CD4-positive, alpha-beta T cell treated with Interleukin-15 for 1 hour (primary cell): ENCODE results near the gene BOLA3.
"Not testable (repeated sequence)": the region's sequence is repeated elsewhere in the genome, so short reads cannot be mapped to it uniquely, and the experiment has no call there.

Source experiments
- DNase-seq: peaks from one replicate; pipeline ENCODE4 v3.0.0-alpha.2; 2020

The BOLA3 gene

GRCh38 chr2:74148457-74149246 lies 940 bp upstream of the BOLA3 start:
- DNase-seq = no peak

- no peak for DNase-seq
Measured at GRCh38 chr2:74146929-74147726, 584 bp downstream of the BOLA3 start.

GRCh38 chr2:74142340-74142739 lies 5.4 kb downstream of the BOLA3 start:
- no peak for DNase-seq

- DNase-seq = no peak
Measured at GRCh38 chr2:74138600-74139323, 8.9 kb downstream of the BOLA3 start.

GRCh38 chr2:74137651-74138599 lies 9.8 kb downstream of the BOLA3 start:
- no peak for DNase-seq

GRCh38 chr2:74131901-74132300 lies 15.8 kb downstream of the BOLA3 start:
- no peak for DNase-seq

- no peak for DNase-seq
Measured at GRCh38 chr2:74130211-74130995, 17.3 kb downstream of the BOLA3 start.

GRCh38 chr2:74128206-74128605 lies 19.5 kb downstream of the BOLA3 start:
- DNase-seq = no peak

GRCh38 chr2:74123955-74124354 lies 23.8 kb downstream of the BOLA3 start:
- not testable (repeated sequence) for DNase-seq

GRCh38 chr2:74121846-74122245 lies 25.9 kb downstream of the BOLA3 start:
- DNase-seq = not testable (repeated sequence)

- peak; percentile 80 for DNase-seq
Measured at GRCh38 chr2:74119912-74120825, 27.5 kb downstream of the BOLA3 start.

GRCh38 chr2:74119339-74119738 lies 28.4 kb downstream of the BOLA3 start:
- no peak for DNase-seq

- DNase-seq = no peak
Measured at GRCh38 chr2:74111380-74111779, 36.3 kb downstream of the BOLA3 start.

- no peak for DNase-seq
Measured at GRCh38 chr2:74110537-74110936, 37.2 kb downstream of the BOLA3 start.

- DNase-seq = no peak
Measured at GRCh38 chr2:74109551-74109950, 38.2 kb downstream of the BOLA3 start.

GRCh38 chr2:74107071-74107470 lies 40.6 kb downstream of the BOLA3 start:
- DNase-seq = no peak

GRCh38 chr2:74105413-74105812 lies 42.3 kb downstream of the BOLA3 start:
- DNase-seq = no peak

- DNase-seq = no peak
Measured at GRCh38 chr2:74104839-74105238, 42.9 kb downstream of the BOLA3 start.

- DNase-seq = no peak
Measured at GRCh38 chr2:74103763-74104162, 43.9 kb downstream of the BOLA3 start.

GRCh38 chr2:74102516-74102915 lies 45.2 kb downstream of the BOLA3 start:
- no peak for DNase-seq
